K562 (cell line): ENCODE results near the gene DOCK8. TPM values are rescaled to one million over a fixed set of nuclear protein-coding genes. Genes with fewer than 3 reads are reported as not detected.

Experiments used
- ARID2 ChIP-seq: fragments of 450-650 bp; IDR thresholded peaks from 2 replicates; pipeline ENCODE4 v1.6.1; 2017; ENCODE audit warnings: antibody characterized with exemption, mild to moderate bottlenecking
- CC2D1A ChIP-seq: fragments of 450-650 bp; IDR thresholded peaks from 2 replicates; pipeline ENCODE4 v1.6.1; 2017; ENCODE audit warnings: mild to moderate bottlenecking
- CXXC5 ChIP-seq: fragments of 250-450 bp; sonication (Bioruptor Pico); IDR thresholded peaks from 2 replicates; pipeline ENCODE4 v1.8.0; 2022; ENCODE audit warnings: inconsistent platforms, mild to moderate bottlenecking, moderate library complexity
- EP300 ChIP-seq: IDR thresholded peaks from 2 replicates; pipeline ENCODE4 v1.6.1; 2012; ENCODE audit warnings: low read length, improper control_type of control experiment
- FOXA3 ChIP-seq, 2 experiments: fragments of 450-650 bp in 1 of 2; sonication (generic) in 1 of 2; formaldehyde crosslinking; IDR thresholded peaks in 1 of 2; conservative IDR thresholded peaks in 1 of 2; 2 replicates each; pipeline versions ENCODE4 v1.4.0 to v1.8.0; 2020 to 2022; ENCODE audit warnings: mild to moderate bottlenecking in 2 of 2, missing genetic modification reagents in 1 of 2
- KDM1A ChIP-seq, 2 experiments: fragments of 450-650 bp; IDR thresholded peaks; 2 replicates each; pipeline ENCODE4 v1.6.1; 2016; ENCODE audit warnings: mild to moderate bottlenecking in 2 of 2
- NFIX ChIP-seq: fragments of 250-450 bp; sonication (Bioruptor Pico); IDR thresholded peaks from 2 replicates; pipeline ENCODE4 v1.4.0; 2020; ENCODE audit warnings: low read depth, mild to moderate bottlenecking, moderate library complexity
- NFRKB ChIP-seq: fragments of 450-650 bp; IDR thresholded peaks from 2 replicates; pipeline ENCODE4 v1.6.1; 2016; ENCODE audit warnings: low read depth
- NUFIP1 ChIP-seq: fragments of 450-650 bp; IDR thresholded peaks from 2 replicates; pipeline ENCODE4 v1.6.1; 2018; ENCODE audit not compliant: partially characterized antibody
- SUPT5H ChIP-seq: fragments of 450-650 bp; IDR thresholded peaks from 2 replicates; pipeline ENCODE4 v1.6.1; 2016
- YBX1 ChIP-seq: fragments of 450-650 bp; IDR thresholded peaks from 2 replicates; pipeline ENCODE4 v1.7.1; 2016; ENCODE audit warnings: mild to moderate bottlenecking
- ZC3H11A ChIP-seq: IDR thresholded peaks from 2 replicates; pipeline ENCODE4 v1.6.1; 2012; ENCODE audit warnings: low read depth, low read length, improper control_type of control experiment
- ZFPM2 ChIP-seq: fragments of 250-450 bp; sonication (Bioruptor Pico); IDR thresholded peaks from 2 replicates; pipeline ENCODE4 v1.5.1; 2022; ENCODE audit warnings: mild to moderate bottlenecking
- ZKSCAN1 ChIP-seq: fragments of 150-350 bp; IDR thresholded peaks from 2 replicates; pipeline ENCODE4 v1.6.1; 2016; ENCODE audit warnings: low read depth, low read length
- ZNF174 ChIP-seq: fragments of 250-450 bp; sonication (Bioruptor Pico); IDR thresholded peaks from 2 replicates; pipeline ENCODE4 v1.4.0; 2020; ENCODE audit warnings: mild to moderate bottlenecking
- ZNF224 ChIP-seq: sonication (generic); formaldehyde crosslinking; IDR thresholded peaks from 2 replicates; pipeline ENCODE4 v1.8.0; 2022; ENCODE audit warnings: mild to moderate bottlenecking, missing genetic modification reagents
- ZNF707 ChIP-seq: fragments of 250-450 bp; sonication (Bioruptor Pico); conservative IDR thresholded peaks from 2 replicates; pipeline ENCODE4 v1.8.0; 2022; ENCODE audit warnings: inconsistent platforms, mild to moderate bottlenecking, moderate library complexity
- ZSCAN29 ChIP-seq: fragments of 450-650 bp; IDR thresholded peaks from 2 replicates; pipeline ENCODE4 v1.6.1; 2017
- polyA plus RNA-seq, 8 experiments: library from polyadenylated mRNA; depleted of rRNA in 4 of 8; stranded (reverse) in 5 of 8; unstranded in 3 of 8; fragments of >200 nt; fragmentation: Nextera tagmentation in 2 of 8; fragmentation: Illumina TruSeq in 1 of 8; extraction: Ambion mirVana in 2 of 8; extraction: Trizol in 1 of 8; gene quantifications; 2 replicates each; pipeline versions ENCODE4 v1.2.1 to v1.2.3, GENCODE V29; 2011 to 2014; ENCODE audit warnings: inconsistent platforms in 1 of 8, missing spikeins in 1 of 8
- total RNA-seq, 7 experiments: library from RNA; depleted of rRNA in 6 of 7; stranded (reverse); fragments of >200 nt in 6 of 7; fragmentation: Illumina TruSeq in 2 of 7; extraction: Trizol in 2 of 7; gene quantifications; 2 replicates each; pipeline versions ENCODE4 v1.2.1 to v1.2.3, GENCODE V29; 2011 to 2021; ENCODE audit warnings: low replicate concordance in 1 of 7
- TF ChIP-seq, protein P1 (sequence below), 2 experiments: fragments of 450-650 bp; formaldehyde crosslinking in 1 of 2; IDR thresholded peaks; 2 replicates each; pipeline versions ENCODE4 v1.4.0 to v1.6.1; 2014 to 2020; ENCODE audit warnings: mild to moderate bottlenecking in 2 of 2, borderline replicate concordance in 1 of 2, low read depth in 1 of 2
- TF ChIP-seq, protein P2 (sequence below): fragments of 450-650 bp; IDR thresholded peaks from 2 replicates; pipeline ENCODE4 v1.6.1; 2016
- TF ChIP-seq, protein P3 (sequence below), 2 experiments: fragments of 450-650 bp; conservative IDR thresholded peaks; 2 replicates each; pipeline ENCODE4 v1.6.1; 2017; ENCODE audit warnings: mild to moderate bottlenecking in 2 of 2, moderate library complexity in 2 of 2

Gene DOCK8
- total and polyA plus RNA-seq, 9 of the 15 experiments (the other 6 are each of a cell fraction or from before 2014, with no cell fraction given), result 14.4 to 53.8 (median 25.1) TPM

DNA sequence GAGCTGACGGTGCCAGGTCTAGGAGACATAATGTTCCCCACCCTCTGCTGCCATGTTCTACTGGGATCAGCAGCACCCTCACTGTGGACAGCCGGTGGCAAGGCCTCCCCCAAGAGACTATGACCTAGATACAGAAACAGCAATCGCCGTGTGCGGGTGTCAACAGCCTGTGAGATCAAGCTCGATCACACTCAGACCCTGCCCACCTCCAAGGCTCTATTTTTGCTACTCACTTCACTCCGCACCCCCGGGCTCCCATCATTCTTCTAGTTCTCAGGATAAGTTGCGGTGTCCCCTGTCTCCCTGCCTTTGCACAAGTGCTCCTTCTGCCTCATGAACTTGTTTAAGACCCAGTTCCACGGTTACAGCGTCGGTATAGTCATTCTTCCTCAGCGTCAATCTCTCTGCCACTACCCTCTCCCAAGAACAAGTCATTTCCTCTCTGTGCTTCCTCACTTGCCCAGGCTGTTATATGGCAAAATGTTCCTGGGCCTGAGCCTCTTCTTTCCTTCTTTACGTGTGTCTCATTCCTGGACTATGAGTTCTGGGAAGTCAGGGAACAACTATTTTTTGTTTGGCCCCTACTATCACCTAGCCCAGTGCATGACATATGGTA, 5.4 kb upstream of the DOCK8 start (continued):
- TF ChIP-seq, protein P1, sequence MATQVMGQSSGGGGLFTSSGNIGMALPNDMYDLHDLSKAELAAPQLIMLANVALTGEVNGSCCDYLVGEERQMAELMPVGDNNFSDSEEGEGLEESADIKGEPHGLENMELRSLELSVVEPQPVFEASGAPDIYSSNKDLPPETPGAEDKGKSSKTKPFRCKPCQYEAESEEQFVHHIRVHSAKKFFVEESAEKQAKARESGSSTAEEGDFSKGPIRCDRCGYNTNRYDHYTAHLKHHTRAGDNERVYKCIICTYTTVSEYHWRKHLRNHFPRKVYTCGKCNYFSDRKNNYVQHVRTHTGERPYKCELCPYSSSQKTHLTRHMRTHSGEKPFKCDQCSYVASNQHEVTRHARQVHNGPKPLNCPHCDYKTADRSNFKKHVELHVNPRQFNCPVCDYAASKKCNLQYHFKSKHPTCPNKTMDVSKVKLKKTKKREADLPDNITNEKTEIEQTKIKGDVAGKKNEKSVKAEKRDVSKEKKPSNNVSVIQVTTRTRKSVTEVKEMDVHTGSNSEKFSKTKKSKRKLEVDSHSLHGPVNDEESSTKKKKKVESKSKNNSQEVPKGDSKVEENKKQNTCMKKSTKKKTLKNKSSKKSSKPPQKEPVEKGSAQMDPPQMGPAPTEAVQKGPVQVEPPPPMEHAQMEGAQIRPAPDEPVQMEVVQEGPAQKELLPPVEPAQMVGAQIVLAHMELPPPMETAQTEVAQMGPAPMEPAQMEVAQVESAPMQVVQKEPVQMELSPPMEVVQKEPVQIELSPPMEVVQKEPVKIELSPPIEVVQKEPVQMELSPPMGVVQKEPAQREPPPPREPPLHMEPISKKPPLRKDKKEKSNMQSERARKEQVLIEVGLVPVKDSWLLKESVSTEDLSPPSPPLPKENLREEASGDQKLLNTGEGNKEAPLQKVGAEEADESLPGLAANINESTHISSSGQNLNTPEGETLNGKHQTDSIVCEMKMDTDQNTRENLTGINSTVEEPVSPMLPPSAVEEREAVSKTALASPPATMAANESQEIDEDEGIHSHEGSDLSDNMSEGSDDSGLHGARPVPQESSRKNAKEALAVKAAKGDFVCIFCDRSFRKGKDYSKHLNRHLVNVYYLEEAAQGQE (IDR thresholded peaks at IDR 0.05; ENCODE audit: borderline replicate concordance), result peak; percentile 49
- TF ChIP-seq, protein P1 (CRISPR knock-in tag; IDR thresholded peaks at IDR 0.05; ENCODE audit: low read depth), result no peak
- TF ChIP-seq ZNF224 (no peak), YBX1 (no peak), ARID2 (no peak), NFIX (CRISPR knock-in tag) (no peak), ZNF707 (CRISPR knock-in tag) (no peak), ZFPM2 (CRISPR knock-in tag) (no peak), SUPT5H (no peak), CC2D1A (no peak), ZKSCAN1 (no peak), ZSCAN29 (no peak), NFRKB (peak; percentile 41; the same call in 1 of the 2 replicates), KDM1A (IDR thresholded peaks at IDR 0.05) (no peak), EP300 (no peak), CXXC5 (CRISPR knock-in tag) (peak; percentile 25; the same call in 1 of the 2 replicates), NUFIP1 (no peak), ZC3H11A (no peak), FOXA3 (CRISPR knock-in tag; conservative IDR thresholded peaks at IDR 0.05 in 1 of 2, IDR thresholded peaks at IDR 0.05 in 1 of 2) (no peak), ZNF174 (no peak)
- TF ChIP-seq, protein P2, sequence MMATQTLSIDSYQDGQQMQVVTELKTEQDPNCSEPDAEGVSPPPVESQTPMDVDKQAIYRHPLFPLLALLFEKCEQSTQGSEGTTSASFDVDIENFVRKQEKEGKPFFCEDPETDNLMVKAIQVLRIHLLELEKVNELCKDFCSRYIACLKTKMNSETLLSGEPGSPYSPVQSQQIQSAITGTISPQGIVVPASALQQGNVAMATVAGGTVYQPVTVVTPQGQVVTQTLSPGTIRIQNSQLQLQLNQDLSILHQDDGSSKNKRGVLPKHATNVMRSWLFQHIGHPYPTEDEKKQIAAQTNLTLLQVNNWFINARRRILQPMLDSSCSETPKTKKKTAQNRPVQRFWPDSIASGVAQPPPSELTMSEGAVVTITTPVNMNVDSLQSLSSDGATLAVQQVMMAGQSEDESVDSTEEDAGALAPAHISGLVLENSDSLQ, result peak; percentile 58
- TF ChIP-seq, protein P3, sequence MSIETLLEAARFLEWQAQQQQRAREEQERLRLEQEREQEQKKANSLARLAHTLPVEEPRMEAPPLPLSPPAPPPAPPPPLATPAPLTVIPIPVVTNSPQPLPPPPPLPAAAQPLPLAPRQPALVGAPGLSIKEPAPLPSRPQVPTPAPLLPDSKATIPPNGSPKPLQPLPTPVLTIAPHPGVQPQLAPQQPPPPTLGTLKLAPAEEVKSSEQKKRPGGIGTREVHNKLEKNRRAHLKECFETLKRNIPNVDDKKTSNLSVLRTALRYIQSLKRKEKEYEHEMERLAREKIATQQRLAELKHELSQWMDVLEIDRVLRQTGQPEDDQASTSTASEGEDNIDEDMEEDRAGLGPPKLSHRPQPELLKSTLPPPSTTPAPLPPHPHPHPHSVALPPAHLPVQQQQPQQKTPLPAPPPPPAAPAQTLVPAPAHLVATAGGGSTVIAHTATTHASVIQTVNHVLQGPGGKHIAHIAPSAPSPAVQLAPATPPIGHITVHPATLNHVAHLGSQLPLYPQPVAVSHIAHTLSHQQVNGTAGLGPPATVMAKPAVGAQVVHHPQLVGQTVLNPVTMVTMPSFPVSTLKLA (conservative IDR thresholded peaks at IDR 0.05), result no peak
